Fibroblast of skin of back (primary cell): ENCODE results near the gene CEP128. TPM values are rescaled to one million over a fixed set of nuclear protein-coding genes. Genes with fewer than 3 reads are reported as not detected.

Source experiments
- DNase-seq: peaks from one replicate; pipeline ENCODE4 v3.0.0-alpha.2; 2013
- polyA plus RNA-seq, 2 experiments: library from polyadenylated mRNA; unstranded; fragments of 120-200 nt; gene quantifications; one replicate each; pipeline ENCODE4 v1.2.1, GENCODE V29; 2013; ENCODE audit not compliant: insufficient read length in 2 of 2

Gene CEP128
- 7.2 TPM for polyA plus RNA-seq (2013, experiment 1 of 2; ENCODE audit: insufficient read length)
- 1.7 TPM for polyA plus RNA-seq (2013, experiment 2 of 2; ENCODE audit: insufficient read length)

- DNase-seq = peak; percentile 99
These were observed at the start of gene CEP128 for GRCh38 chr14:80941241-80942185. Gene CEP128, minus strand, starts transcription at chr14:80941738.

- DNase-seq = peak; percentile 23
These were observed 47.3 kb upstream of the CEP128 start for GRCh38 chr14:80988735-80989429.

GRCh38 chr14:80988192-80988591, 46.7 kb upstream of the CEP128 start:
- DNase-seq = no peak

GRCh38 chr14:80987235-80988032, 45.9 kb upstream of the CEP128 start:
- peak; percentile 58 for DNase-seq

- no peak for DNase-seq
These were observed 41.2 kb upstream of the CEP128 start for GRCh38 chr14:80982711-80983110.

- DNase-seq = no peak
These were observed 40.1 kb upstream of the CEP128 start for GRCh38 chr14:80981673-80982072.

GRCh38 chr14:80981156-80981555, 39.6 kb upstream of the CEP128 start:
- no peak for DNase-seq

GRCh38 chr14:80979951-80980350, 38.4 kb upstream of the CEP128 start:
- no peak for DNase-seq

- no peak for DNase-seq
These were observed 36.9 kb upstream of the CEP128 start for GRCh38 chr14:80978403-80978802.

- DNase-seq = no peak
These were observed 35.7 kb upstream of the CEP128 start for GRCh38 chr14:80977221-80977620.

GRCh38 chr14:80974679-80975078, 33.1 kb upstream of the CEP128 start:
- no peak for DNase-seq

- DNase-seq = peak; percentile 6
These were observed 32.5 kb upstream of the CEP128 start for GRCh38 chr14:80973931-80974641.

- DNase-seq = peak; percentile 12
These were observed 23.5 kb upstream of the CEP128 start for GRCh38 chr14:80965037-80965436.

GRCh38 chr14:80959496-80959895, 18.0 kb upstream of the CEP128 start:
- no peak for DNase-seq

- no peak for DNase-seq
These were observed 17.4 kb upstream of the CEP128 start for GRCh38 chr14:80958939-80959338.

- DNase-seq = no peak
These were observed 16.7 kb upstream of the CEP128 start for GRCh38 chr14:80958226-80958625.

- DNase-seq = no peak
These were observed 16.1 kb upstream of the CEP128 start for GRCh38 chr14:80957613-80958012.

- no peak for DNase-seq
These were observed 15.4 kb upstream of the CEP128 start for GRCh38 chr14:80956922-80957321.

- no peak for DNase-seq
These were observed 14.6 kb upstream of the CEP128 start for GRCh38 chr14:80956102-80956501.

GRCh38 chr14:80955416-80955941, 13.9 kb upstream of the CEP128 start, which contains the start of gene TSHR:
Gene TSHR, plus strand, starts transcription at chr14:80955621. Its CDS starts 60 bp downstream, at chr14:80955681.
- DNase-seq = no peak

GRCh38 chr14:80954687-80955299, 13.3 kb upstream of the CEP128 start:
- DNase-seq = peak; percentile 86
